ENCODE data around the gene ARRDC2. TPM values are rescaled to one million over a fixed set of nuclear protein-coding genes. Genes with fewer than 3 reads are reported as not detected.

The ARRDC2 gene
- total RNA-seq, 6 experiments from 2014 or later, result 3.6 to 28.5 (median 10.8) TPM

DNA sequence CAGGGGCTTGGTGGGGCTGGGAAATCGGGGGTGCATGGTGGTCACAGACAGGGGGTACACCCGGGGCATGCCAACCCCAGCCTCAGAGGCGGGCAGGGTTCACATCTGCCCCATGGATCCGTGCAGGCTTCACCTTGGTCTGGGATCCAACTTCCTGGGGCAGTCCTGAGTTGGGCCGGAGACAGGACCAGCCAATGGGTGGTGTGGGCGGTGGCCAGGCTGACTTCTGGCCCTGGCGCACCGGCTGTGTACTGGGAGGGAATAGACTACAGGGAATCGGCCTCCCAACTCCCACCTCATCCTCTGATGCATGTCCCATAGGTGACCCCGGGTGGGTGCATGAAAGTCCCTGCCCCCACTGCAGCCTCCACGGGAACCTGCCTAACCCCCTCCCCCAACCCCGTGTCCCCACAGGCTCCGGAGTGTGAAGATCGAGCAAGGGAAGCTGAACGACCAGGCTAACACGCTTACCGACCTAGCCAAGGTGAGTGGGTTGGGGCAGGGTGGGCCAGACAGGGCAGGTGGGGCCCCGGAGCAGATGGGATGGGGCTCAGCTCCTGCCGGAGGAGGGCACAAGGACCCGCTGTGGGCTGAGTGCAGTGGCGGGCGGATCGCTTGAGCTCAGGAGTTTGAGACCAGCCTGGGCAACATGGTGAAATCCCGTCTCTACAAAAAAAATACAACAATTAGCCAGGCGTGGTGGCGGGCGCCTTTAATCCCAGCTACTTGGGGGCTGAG, 14.7 kb upstream of the ARRDC2 start:
- TF ChIP-seq CTCF (IDR thresholded peaks at IDR 0.05), result no peak
- TF ChIP-seq POLR2A (IDR thresholded peaks at IDR 0.05), result no peak

DNA sequence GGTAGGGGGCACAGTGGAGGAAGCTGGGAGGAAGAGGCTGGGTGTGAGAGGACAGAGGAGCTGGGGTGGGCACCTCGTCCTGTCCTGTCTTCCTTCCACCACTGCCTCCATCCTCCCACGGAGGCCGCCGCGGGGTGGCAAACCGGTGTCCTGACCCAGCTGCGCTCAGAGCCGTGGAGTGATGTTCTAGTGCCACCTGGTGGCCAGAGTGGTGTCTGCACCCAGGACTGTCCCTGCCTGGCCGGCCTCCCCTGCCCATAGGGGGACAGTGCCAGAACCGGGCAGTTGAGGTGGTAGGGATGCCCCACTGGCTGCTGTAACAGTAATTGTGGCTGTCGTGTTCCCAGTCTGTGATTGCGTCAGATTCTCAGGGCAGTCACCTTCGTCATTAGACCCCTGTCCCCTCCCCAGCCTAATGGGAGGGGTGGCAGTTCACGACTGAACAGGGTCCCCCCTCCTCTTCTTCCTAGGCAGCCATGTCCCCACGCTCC, 11.1 kb upstream of the ARRDC2 start:
- peak; percentile 86 to 89 (median 87) for DNase-seq
- WGBS (ENCODE audit: insufficient coverage, low coverage, low lambda C conversion rate, missing lambda C conversion rate), result 21% methylated on average over 5 of the region's 15 CpGs
- Histone ChIP-seq H3K36me3 (no peaks in the 10 kb centered on the region), H3K27ac (no peak overlapping the region), H3K9me3 (no peaks in the 10 kb centered on the region), H3K27me3 (no peaks in the 10 kb centered on the region), H3K4me3 (no peak overlapping the region), H3K4me1 (peaks cover 0 to 5% (median 1%) of the 10 kb centered on the region in 4 donors)
- TF ChIP-seq POLR2A (IDR thresholded peaks at IDR 0.05) (no peak), CTCF (IDR thresholded peaks at IDR 0.05) (peak; percentile 99)
- intact Hi-C loops (cut with DNase I), result loop anchor here (2.0 to 5.0 kb wide), 2 partner anchors 58 to 130 kb away; no protein-coding TSS in a partner anchor
- peak; percentile 78 to 89 (median 87) for ATAC-seq

More for the DNA sequence above, 14.7 kb upstream of the ARRDC2 start:
- no peak for ATAC-seq
- Histone ChIP-seq H3K27me3 (no peaks in the 10 kb centered on the region), H3K4me3 (no peak overlapping the region), H3K27ac (no peak overlapping the region), H3K36me3 (no peaks in the 10 kb centered on the region), H3K9me3 (no peaks in the 10 kb centered on the region), H3K4me1 (no peaks in the 10 kb centered on the region)
- intact Hi-C loops (cut with DNase I), result loop anchor here (5.0 kb wide), 2 partner anchors 51 to 126 kb away; no protein-coding TSS in a partner anchor
- 77% methylated on average over 8 of the region's 27 CpGs for WGBS (ENCODE audit: insufficient coverage, low coverage, low lambda C conversion rate, missing lambda C conversion rate)
- DNase-seq, result no peak

DNA sequence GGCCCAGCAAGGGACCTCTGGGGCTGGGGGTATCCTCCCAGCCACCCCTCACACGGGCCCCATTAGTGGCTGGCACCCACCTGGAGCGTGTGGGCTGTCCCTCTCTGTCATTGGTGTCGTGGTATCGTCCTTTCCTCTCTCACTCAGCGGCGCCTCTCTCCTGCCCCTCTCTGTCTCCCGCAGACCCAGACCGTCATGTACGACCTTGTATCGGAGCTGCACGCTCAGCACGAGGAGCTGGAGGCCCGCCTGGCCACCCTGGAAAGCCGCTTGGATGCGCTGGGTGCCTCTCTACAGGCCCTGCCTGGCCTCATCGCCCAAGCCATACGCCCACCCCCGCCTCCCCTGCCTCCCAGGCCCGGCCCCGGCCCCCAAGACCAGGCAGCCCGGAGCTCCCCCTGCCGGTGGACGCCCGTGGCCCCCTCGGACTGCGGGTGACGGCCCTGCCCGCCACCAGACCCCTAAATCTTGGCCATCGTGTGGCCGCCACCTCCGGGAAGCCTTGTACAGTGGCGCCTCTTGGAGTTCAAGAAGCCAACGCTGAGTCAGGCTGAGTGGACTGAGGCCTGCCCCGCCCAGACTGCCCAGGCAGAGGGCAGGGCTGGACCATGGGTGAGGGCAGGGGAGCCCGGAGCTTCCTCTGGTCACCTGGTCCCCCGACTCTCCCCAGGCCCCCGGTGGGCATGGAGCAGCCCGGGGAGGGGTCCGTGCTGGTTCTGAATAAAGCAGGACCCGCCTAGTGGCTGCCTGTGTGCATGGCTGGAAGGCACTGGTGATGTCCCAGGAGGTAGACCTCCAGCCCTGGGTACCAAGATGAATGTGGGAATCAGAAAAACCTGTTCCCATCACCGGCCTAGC, 9.8 kb upstream of the ARRDC2 start:
- Histone ChIP-seq H3K27me3 (no peaks in the 10 kb centered on the region), H3K4me3 (no peak overlapping the region), H3K27ac (no peak overlapping the region), H3K9me3 (no peaks in the 10 kb centered on the region), H3K4me1 (peaks cover 0 to 5% (median 1%) of the 10 kb centered on the region in 4 donors), H3K36me3 (no peaks in the 10 kb centered on the region)
- WGBS (ENCODE audit: insufficient coverage, low coverage, low lambda C conversion rate, missing lambda C conversion rate), result 53% methylated on average over 18 of the region's 41 CpGs
- no peak for TF ChIP-seq POLR2A (IDR thresholded peaks at IDR 0.05)
- peak in 2 of 4 donors; percentile 16 to 18 for TF ChIP-seq CTCF (IDR thresholded peaks at IDR 0.05)
- DNase-seq (peak in 1 of 3 donors; percentile 39), ATAC-seq (peak in 1 of 4 donors; percentile 4)
- intact Hi-C loops (cut with DNase I), result loop anchor here (2.0 to 5.0 kb wide), 2 partner anchors 59 to 131 kb away; no protein-coding TSS in a partner anchor

- no peaks in the 10 kb centered on the region for H3K27me3 ChIP-seq
- no peaks in the 10 kb centered on the region for H3K9me3 ChIP-seq
- TF ChIP-seq CTCF (IDR thresholded peaks at IDR 0.05) (no peak), POLR2A (IDR thresholded peaks at IDR 0.05) (no peak)
- H3K4me1 ChIP-seq, result peaks cover 0 to 5% (median 1%) of the 10 kb centered on the region in 4 donors
- H3K4me3 ChIP-seq, result no peak overlapping the region
- DNase-seq (no peak), ATAC-seq (no peak)
- no CpG with 5 or more reads among the region's 5 CpGs for WGBS (ENCODE audit: insufficient coverage, low coverage, low lambda C conversion rate, missing lambda C conversion rate)
- H3K36me3 ChIP-seq, result no peaks in the 10 kb centered on the region
- intact Hi-C loops (cut with DNase I), result loop anchor here in 1 of 2 donors (5.0 kb wide), 1 partner anchor 131 kb away; no protein-coding TSS in a partner anchor
- no peak overlapping the region for H3K27ac ChIP-seq
Observed at GRCh38 chr19:17998827-17999150, 9.2 kb upstream of the ARRDC2 start.
